Panc1 (cell line): Measurements from ENCODE around the gene P2RY14. TPM values are rescaled to one million over a fixed set of nuclear protein-coding genes. Genes with fewer than 3 reads are reported as not detected.

Experiments used
- ATAC-seq: fragments of 200-7000 bp; cut with Tn5 transposase; 2 replicates; pipeline ENCODE4 v1.9.1; 2020; ENCODE audit warnings: mild to moderate bottlenecking, moderate library complexity
- BruUV-seq: library from RNA; stranded (reverse); fragments of 400-500 nt; replicated peaks from 2 replicates; lab custom pipeline; 2021; lab: Mats Ljungman, UMichigan
- CTCF ChIA-PET: fragments of 300-600 bp; sonication (Branson Sonifier 250); formaldehyde crosslinking; loops from one replicate; lab custom pipeline; 2022; ENCODE audit warnings: antibody characterized with exemption; lab: Charles Lee
- POLR2A ChIA-PET: fragments of 300-600 bp; sonication (Branson Sonifier 250); formaldehyde crosslinking; loops from one replicate; lab custom pipeline; 2022; ENCODE audit warnings: antibody characterized with exemption; lab: Charles Lee
- DNase-seq: peaks from one replicate; pipeline ENCODE4 v3.0.0-alpha.2; 2010; ENCODE audit warnings: low read depth, low spot score
- H3K27ac ChIP-seq: 2 replicates; pipeline ENCODE4 v1.5.1; 2011; ENCODE audit warnings: mild to moderate bottlenecking, low read length, inconsistent platforms
- H3K27me3 ChIP-seq: fragments of 200-500 bp; sonication (Bioruptor generic); 2 replicates; pipeline ENCODE4 v1.6.0; 2014; ENCODE audit warnings: low read length, inconsistent platforms; ENCODE audit not compliant: control insufficient read depth, insufficient read depth
- H3K36me3 ChIP-seq: fragments of 200-500 bp; sonication (Bioruptor generic); 2 replicates; pipeline ENCODE4 v1.5.1; 2014; ENCODE audit warnings: inconsistent platforms, mild to moderate bottlenecking, low read length, moderate library complexity; ENCODE audit not compliant: control insufficient read depth, insufficient read depth
- H3K4me1 ChIP-seq: 2 replicates; pipeline ENCODE4 v1.5.1; 2011; ENCODE audit warnings: inconsistent platforms, mild to moderate bottlenecking, low read length, moderate library complexity; ENCODE audit not compliant: control insufficient read depth, insufficient read depth
- H3K4me3 ChIP-seq, 2 experiments: 2 replicates each; pipeline ENCODE4 v1.5.1; 2011 to 2012; ENCODE audit warnings: low read depth in 2 of 2, low read length in 2 of 2, mild to moderate bottlenecking in 2 of 2, inconsistent platforms in 1 of 2, moderate library complexity in 1 of 2
- H3K9me3 ChIP-seq: fragments of 200-500 bp; sonication (Bioruptor generic); 2 replicates; pipeline ENCODE4 v1.5.1; 2014; ENCODE audit warnings: low read depth, mild to moderate bottlenecking, inconsistent platforms, low read length, moderate library complexity; ENCODE audit not compliant: control insufficient read depth, insufficient read depth
- POLR2AphosphoS5 ChIP-seq: IDR thresholded peaks from 2 replicates; pipeline ENCODE4 v1.6.1; 2012; ENCODE audit warnings: mild to moderate bottlenecking, low read depth, low read length, moderate library complexity
- SIN3A ChIP-seq: IDR thresholded peaks from 2 replicates; pipeline ENCODE4 v1.6.1; 2012; ENCODE audit warnings: low read depth, mild to moderate bottlenecking, low read length, moderate library complexity, borderline replicate concordance; ENCODE audit not compliant: insufficient read depth
- TCF7L2 ChIP-seq: IDR thresholded peaks from 2 replicates; pipeline ENCODE4 v1.6.1; 2011; ENCODE audit warnings: mild to moderate bottlenecking, low read depth, low read length, inconsistent platforms
- in situ Hi-C: cut with HindIII; loops from 2 replicates; pipeline ENCODE4 v1.10.0; 2016; ENCODE audit warnings: low sequenced_read_pairs, low pct_unique_long_range_greater_than_20kb
- intact Hi-C: fragments of 100-400 bp; cut with micrococcal nuclease; formaldehyde crosslinking; loops from one replicate; pipeline ENCODE4 v1.10.0; 2022; ENCODE audit not compliant: unreplicated experiment
- total RNA-seq: library from RNA; stranded (reverse); gene quantifications from one replicate; pipeline ENCODE4 v1.2.1, GENCODE V29; 2021; ENCODE audit not compliant: unreplicated experiment
- TF ChIP-seq, protein P1 (sequence below), 2 experiments: IDR thresholded peaks; 2 replicates each; pipeline ENCODE4 v1.6.1; 2011 to 2012; ENCODE audit warnings: low read depth in 2 of 2, control low read depth in 1 of 2, low read length in 1 of 2, mild to moderate bottlenecking in 1 of 2, moderate library complexity in 1 of 2; ENCODE audit not compliant: insufficient read depth in 1 of 2
- TF ChIP-seq, protein P2 (sequence below): fragments of 450-650 bp; IDR thresholded peaks from 2 replicates; pipeline ENCODE4 v1.5.1; 2017; ENCODE audit warnings: mild to moderate bottlenecking

Gene P2RY14
- total RNA-seq, 1 experiment from 2014 or later, result not detected

DNA sequence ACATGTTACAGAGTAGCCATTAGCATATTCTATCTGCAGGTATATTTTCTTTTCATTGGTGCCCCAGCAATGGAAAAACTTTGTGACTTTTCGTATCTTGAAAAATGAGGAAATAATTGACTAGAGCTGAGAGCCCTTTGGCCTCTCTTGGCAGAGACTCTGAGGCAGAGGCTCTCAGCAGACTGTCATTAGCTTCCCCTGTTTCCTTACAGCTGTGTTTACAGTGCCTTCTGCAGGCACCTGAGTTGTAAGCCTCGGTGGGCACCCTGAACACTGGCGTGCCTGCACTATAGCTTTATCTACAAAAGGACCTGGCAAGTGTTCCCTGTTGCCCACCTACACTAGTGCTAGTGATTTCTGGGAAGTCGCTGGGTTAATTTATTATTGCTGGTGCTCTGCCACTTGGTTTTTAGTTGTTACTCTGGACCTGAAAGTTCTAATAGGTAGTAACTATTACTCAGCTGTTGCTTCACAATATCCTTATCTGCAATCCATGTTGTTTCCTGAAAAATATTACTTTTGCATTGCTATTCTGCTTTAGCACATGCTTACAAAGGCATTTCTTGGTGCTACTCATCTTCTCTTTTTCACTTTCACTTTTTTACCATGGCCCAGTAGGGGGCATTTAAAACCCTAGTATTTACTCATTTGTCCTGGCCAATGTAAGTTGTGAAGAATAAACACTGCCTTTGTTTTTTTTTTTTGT lies 67.5 kb downstream of the P2RY14 start:
- no peaks in the 10 kb centered on the region for H3K27me3 ChIP-seq
- H3K4me1 ChIP-seq, result no peaks in the 10 kb centered on the region
- ATAC-seq (no peak; the same call in 1 of the 2 replicates), DNase-seq (no peak)
- in situ Hi-C loops, result no loop called here
- no peaks in the 10 kb centered on the region for H3K9me3 ChIP-seq
- H3K4me3 ChIP-seq, result no peak overlapping the region
- ChIA-PET POLR2A (interaction anchor here (0.6 kb wide), 1 partner anchor 826 kb away, joined by 3 read pairs; no protein-coding TSS in a partner anchor), CTCF (interaction anchor here (0.7 kb wide), 1 partner anchor 15 kb away, joined by 3 read pairs; no protein-coding TSS in a partner anchor)
- no peaks in the 10 kb centered on the region for H3K36me3 ChIP-seq
- BruUV-seq, result no TSS peak
- intact Hi-C loops, result no loop called here
- H3K27ac ChIP-seq, result no peak overlapping the region
- TF ChIP-seq TCF7L2, result no peak
- TF ChIP-seq, protein P1, sequence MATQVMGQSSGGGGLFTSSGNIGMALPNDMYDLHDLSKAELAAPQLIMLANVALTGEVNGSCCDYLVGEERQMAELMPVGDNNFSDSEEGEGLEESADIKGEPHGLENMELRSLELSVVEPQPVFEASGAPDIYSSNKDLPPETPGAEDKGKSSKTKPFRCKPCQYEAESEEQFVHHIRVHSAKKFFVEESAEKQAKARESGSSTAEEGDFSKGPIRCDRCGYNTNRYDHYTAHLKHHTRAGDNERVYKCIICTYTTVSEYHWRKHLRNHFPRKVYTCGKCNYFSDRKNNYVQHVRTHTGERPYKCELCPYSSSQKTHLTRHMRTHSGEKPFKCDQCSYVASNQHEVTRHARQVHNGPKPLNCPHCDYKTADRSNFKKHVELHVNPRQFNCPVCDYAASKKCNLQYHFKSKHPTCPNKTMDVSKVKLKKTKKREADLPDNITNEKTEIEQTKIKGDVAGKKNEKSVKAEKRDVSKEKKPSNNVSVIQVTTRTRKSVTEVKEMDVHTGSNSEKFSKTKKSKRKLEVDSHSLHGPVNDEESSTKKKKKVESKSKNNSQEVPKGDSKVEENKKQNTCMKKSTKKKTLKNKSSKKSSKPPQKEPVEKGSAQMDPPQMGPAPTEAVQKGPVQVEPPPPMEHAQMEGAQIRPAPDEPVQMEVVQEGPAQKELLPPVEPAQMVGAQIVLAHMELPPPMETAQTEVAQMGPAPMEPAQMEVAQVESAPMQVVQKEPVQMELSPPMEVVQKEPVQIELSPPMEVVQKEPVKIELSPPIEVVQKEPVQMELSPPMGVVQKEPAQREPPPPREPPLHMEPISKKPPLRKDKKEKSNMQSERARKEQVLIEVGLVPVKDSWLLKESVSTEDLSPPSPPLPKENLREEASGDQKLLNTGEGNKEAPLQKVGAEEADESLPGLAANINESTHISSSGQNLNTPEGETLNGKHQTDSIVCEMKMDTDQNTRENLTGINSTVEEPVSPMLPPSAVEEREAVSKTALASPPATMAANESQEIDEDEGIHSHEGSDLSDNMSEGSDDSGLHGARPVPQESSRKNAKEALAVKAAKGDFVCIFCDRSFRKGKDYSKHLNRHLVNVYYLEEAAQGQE (IDR thresholded peaks at IDR 0.05; ENCODE audit: insufficient read depth in 1 of 2, low read depth in 2 of 2, low read length in 1 of 2), result no peak

DNA sequence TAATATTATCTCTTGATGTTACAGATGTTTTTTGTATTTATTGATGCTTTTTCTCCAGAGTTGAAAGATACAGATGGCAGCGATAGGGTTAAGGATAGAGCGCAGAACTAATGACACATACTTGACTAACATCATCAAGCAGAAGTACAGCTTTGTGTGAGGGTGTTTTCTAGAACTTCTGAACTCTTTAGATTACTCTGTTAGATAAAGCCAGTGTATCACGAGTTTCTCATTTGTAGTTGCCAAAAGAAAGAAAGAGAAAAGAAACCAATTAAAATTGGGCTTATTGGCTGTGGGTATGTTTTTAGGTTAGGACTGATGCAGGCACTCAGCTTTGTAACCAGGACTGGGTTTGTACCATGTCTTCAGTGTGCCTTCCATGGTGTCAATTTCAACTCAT lies 68.7 kb downstream of the P2RY14 start:
- Histone ChIP-seq H3K9me3 (no peaks in the 10 kb centered on the region), H3K27me3 (no peaks in the 10 kb centered on the region), H3K27ac (no peak overlapping the region), H3K4me1 (no peaks in the 10 kb centered on the region), H3K36me3 (no peaks in the 10 kb centered on the region), H3K4me3 (no peak overlapping the region)
- POLR2A ChIA-PET, result no interaction called here
- no peak for ATAC-seq
- intact Hi-C loops, result no loop called here
- no peak for DNase-seq
- TF ChIP-seq SIN3A (no peak), TCF7L2 (no peak), POLR2AphosphoS5 (no peak)
- TF ChIP-seq, protein P2, sequence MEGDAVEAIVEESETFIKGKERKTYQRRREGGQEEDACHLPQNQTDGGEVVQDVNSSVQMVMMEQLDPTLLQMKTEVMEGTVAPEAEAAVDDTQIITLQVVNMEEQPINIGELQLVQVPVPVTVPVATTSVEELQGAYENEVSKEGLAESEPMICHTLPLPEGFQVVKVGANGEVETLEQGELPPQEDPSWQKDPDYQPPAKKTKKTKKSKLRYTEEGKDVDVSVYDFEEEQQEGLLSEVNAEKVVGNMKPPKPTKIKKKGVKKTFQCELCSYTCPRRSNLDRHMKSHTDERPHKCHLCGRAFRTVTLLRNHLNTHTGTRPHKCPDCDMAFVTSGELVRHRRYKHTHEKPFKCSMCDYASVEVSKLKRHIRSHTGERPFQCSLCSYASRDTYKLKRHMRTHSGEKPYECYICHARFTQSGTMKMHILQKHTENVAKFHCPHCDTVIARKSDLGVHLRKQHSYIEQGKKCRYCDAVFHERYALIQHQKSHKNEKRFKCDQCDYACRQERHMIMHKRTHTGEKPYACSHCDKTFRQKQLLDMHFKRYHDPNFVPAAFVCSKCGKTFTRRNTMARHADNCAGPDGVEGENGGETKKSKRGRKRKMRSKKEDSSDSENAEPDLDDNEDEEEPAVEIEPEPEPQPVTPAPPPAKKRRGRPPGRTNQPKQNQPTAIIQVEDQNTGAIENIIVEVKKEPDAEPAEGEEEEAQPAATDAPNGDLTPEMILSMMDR, result no peak
- TF ChIP-seq, protein P1 (IDR thresholded peaks at IDR 0.05; ENCODE audit: insufficient read depth in 1 of 2, low read depth in 2 of 2, low read length in 1 of 2), result no peak
- in situ Hi-C loops, result no loop called here
- CTCF ChIA-PET, result interaction anchor here (0.5 kb wide), 1 partner anchor 59 kb away, joined by 4 read pairs; no protein-coding TSS in a partner anchor
- no TSS peak for BruUV-seq
